WTC11 (cell line): ENCODE results near the gene TM9SF1. TPM values are rescaled to one million over a fixed set of nuclear protein-coding genes. Genes with fewer than 3 reads are reported as not detected.

Source experiments
- ATAC-seq: fragments of 200-7000 bp; cut with Tn5 transposase; 2 replicates; pipeline ENCODE4 v1.10.0; 2021; ENCODE audit warnings: mild to moderate bottlenecking, moderate library complexity
- CTCF ChIA-PET: fragments of 300-600 bp; sonication (Branson Sonifier 250); formaldehyde crosslinking; loops from one replicate; lab custom pipeline; 2021; ENCODE audit warnings: antibody characterized with exemption; lab: Charles Lee
- POLR2A ChIA-PET: fragments of 350-600 bp; sonication (Branson Sonifier 250); formaldehyde crosslinking; loops from one replicate; lab custom pipeline; 2021; ENCODE audit warnings: antibody characterized with exemption; lab: Charles Lee
- DNase-seq: peaks from one replicate; pipeline ENCODE4 v3.0.0; 2021; ENCODE audit warnings: low spot score
- H3K27ac Mint-ChIP-seq: 2 replicates; pipeline ENCODE4 v1.8.0; 2021; ENCODE audit warnings: mixed read lengths
- H3K27me3 Mint-ChIP-seq: 2 replicates; pipeline ENCODE4 v1.8.0; 2021; ENCODE audit warnings: low read depth, mild to moderate bottlenecking, moderate library complexity, mixed read lengths
- H3K36me3 Mint-ChIP-seq: 2 replicates; pipeline ENCODE4 v1.8.0; 2021; ENCODE audit warnings: mixed read lengths
- H3K4me1 Mint-ChIP-seq: 2 replicates; pipeline ENCODE4 v1.8.0; 2022; ENCODE audit warnings: mixed read lengths
- H3K4me3 Mint-ChIP-seq: 2 replicates; pipeline ENCODE4 v1.8.0; 2021; ENCODE audit warnings: mild to moderate bottlenecking, moderate library complexity, mixed read lengths
- H3K9me3 Mint-ChIP-seq: 2 replicates; pipeline ENCODE4 v1.8.0; 2021; ENCODE audit warnings: mixed read lengths
- ATF1 ChIP-seq: sonication (generic); formaldehyde crosslinking; IDR thresholded peaks from 2 replicates; pipeline ENCODE4 v1.8.1; 2023; ENCODE audit warnings: mild to moderate bottlenecking, moderate library complexity, missing genetic modification reagents
- CTCF ChIP-seq: fragments of 200-600 bp; IDR thresholded peaks from 2 replicates; pipeline ENCODE4 v1.8.0; 2022; ENCODE audit warnings: antibody characterized with exemption
- E2F1 ChIP-seq: sonication (generic); formaldehyde crosslinking; IDR thresholded peaks from 2 replicates; pipeline ENCODE4 v1.8.0; 2022; ENCODE audit warnings: mild to moderate bottlenecking, missing genetic modification reagents
- ETV6 ChIP-seq: sonication (generic); formaldehyde crosslinking; IDR thresholded peaks from 2 replicates; pipeline ENCODE4 v1.8.1; 2022; ENCODE audit warnings: mild to moderate bottlenecking, missing genetic modification reagents
- FOXP1 ChIP-seq: sonication (generic); formaldehyde crosslinking; IDR thresholded peaks from 2 replicates; pipeline ENCODE4 v1.8.0; 2022; ENCODE audit warnings: missing genetic modification reagents, mild to moderate bottlenecking, moderate library complexity, borderline replicate concordance
- GTF2I ChIP-seq: fragments of 250-450 bp; sonication (Bioruptor Pico); conservative IDR thresholded peaks from 2 replicates; pipeline ENCODE4 v1.4.0; 2021; ENCODE audit warnings: mild to moderate bottlenecking
- MXD4 ChIP-seq: fragments of 250-450 bp; sonication (Bioruptor Pico); IDR thresholded peaks from 2 replicates; pipeline ENCODE4 v1.8.0; 2021; ENCODE audit warnings: mild to moderate bottlenecking, moderate library complexity, borderline replicate concordance
- NFATC4 ChIP-seq: fragments of 250-450 bp; sonication (Bioruptor Pico); IDR thresholded peaks from 2 replicates; pipeline ENCODE4 v1.9.0; 2021; ENCODE audit warnings: mild to moderate bottlenecking
- NR1H2 ChIP-seq: sonication (generic); formaldehyde crosslinking; IDR thresholded peaks from 2 replicates; pipeline ENCODE4 v1.9.0; 2021; ENCODE audit warnings: mild to moderate bottlenecking, moderate library complexity, missing genetic modification reagents
- NR2C2 ChIP-seq: sonication (generic); formaldehyde crosslinking; IDR thresholded peaks from 2 replicates; pipeline ENCODE4 v1.8.0; 2022; ENCODE audit warnings: mild to moderate bottlenecking, missing genetic modification reagents
- NR3C1 ChIP-seq: sonication (generic); formaldehyde crosslinking; conservative IDR thresholded peaks from 2 replicates; pipeline ENCODE4 v1.8.1; 2023; ENCODE audit warnings: low read depth, mild to moderate bottlenecking, missing genetic modification reagents
- PREB ChIP-seq: sonication (generic); formaldehyde crosslinking; IDR thresholded peaks from 2 replicates; pipeline ENCODE4 v1.8.1; 2022; ENCODE audit warnings: mild to moderate bottlenecking, missing genetic modification reagents, moderate library complexity, borderline replicate concordance
- RELA ChIP-seq: sonication (generic); formaldehyde crosslinking; IDR thresholded peaks from 2 replicates; pipeline ENCODE4 v1.8.1; 2022; ENCODE audit warnings: missing genetic modification reagents, mild to moderate bottlenecking, borderline replicate concordance
- SP1 ChIP-seq: sonication (generic); formaldehyde crosslinking; conservative IDR thresholded peaks from 2 replicates; pipeline ENCODE4 v1.8.1; 2022; ENCODE audit warnings: missing genetic modification reagents
- TP53 ChIP-seq: sonication (generic); formaldehyde crosslinking; IDR thresholded peaks from 2 replicates; pipeline ENCODE4 v1.8.1; 2023; ENCODE audit warnings: mild to moderate bottlenecking, missing genetic modification reagents
- ZNF138 ChIP-seq: sonication (generic); formaldehyde crosslinking; conservative IDR thresholded peaks from 2 replicates; pipeline ENCODE4 v1.8.1; 2022; ENCODE audit warnings: mild to moderate bottlenecking, moderate library complexity, missing genetic modification reagents
- ZNF396 ChIP-seq: fragments of 250-450 bp; sonication (Bioruptor Pico); IDR thresholded peaks from 2 replicates; pipeline ENCODE4 v1.8.0; 2021; ENCODE audit warnings: mild to moderate bottlenecking, moderate library complexity, borderline replicate concordance
- total RNA-seq: library from RNA; stranded (reverse); gene quantifications from 3 replicates; pipeline ENCODE4 v1.2.3, GENCODE V29; 2021
- TF ChIP-seq, protein P1 (sequence below): sonication (generic); formaldehyde crosslinking; IDR thresholded peaks from 2 replicates; pipeline ENCODE4 v1.8.1; 2023; ENCODE audit warnings: mild to moderate bottlenecking, missing genetic modification reagents, moderate library complexity
- TF ChIP-seq, protein P2 (sequence below): sonication (generic); formaldehyde crosslinking; IDR thresholded peaks from 2 replicates; pipeline ENCODE4 v1.8.0; 2022; ENCODE audit warnings: missing genetic modification reagents
- TF ChIP-seq, protein P3 (sequence below): sonication (generic); formaldehyde crosslinking; IDR thresholded peaks from 2 replicates; pipeline ENCODE4 v1.8.1; 2022; ENCODE audit warnings: mild to moderate bottlenecking, moderate library complexity, missing genetic modification reagents

Gene TM9SF1
- total RNA-seq, 1 experiment from 2014 or later: 27.9 TPM

- H3K4me1 Mint-ChIP-seq: peaks cover 20% of the 10 kb centered on the region
- H3K27ac Mint-ChIP-seq: no peak overlapping the region
- ATAC-seq: no peak
- no peaks in the 10 kb centered on the region for H3K27me3 Mint-ChIP-seq
- H3K36me3 Mint-ChIP-seq: peaks cover 55% of the 10 kb centered on the region
- no peak overlapping the region for H3K4me3 Mint-ChIP-seq
- TF ChIP-seq NR3C1 (CRISPR knock-in tag) (no peak), ZNF396 (CRISPR knock-in tag) (no peak), NR1H2 (CRISPR knock-in tag) (no peak), SP1 (CRISPR knock-in tag) (no peak), TP53 (CRISPR knock-in tag) (no peak), ATF1 (CRISPR knock-in tag) (no peak), ZNF138 (no peak), RELA (CRISPR knock-in tag) (no peak), E2F1 (CRISPR knock-in tag) (no peak), PREB (CRISPR knock-in tag) (no peak), CTCF (no peak), NFATC4 (CRISPR knock-in tag) (no peak), ETV6 (CRISPR knock-in tag) (no peak), MXD4 (CRISPR knock-in tag) (no peak), FOXP1 (CRISPR knock-in tag) (no peak), GTF2I (CRISPR knock-in tag) (no peak), NR2C2 (CRISPR knock-in tag) (no peak)
- TF ChIP-seq, protein P1, sequence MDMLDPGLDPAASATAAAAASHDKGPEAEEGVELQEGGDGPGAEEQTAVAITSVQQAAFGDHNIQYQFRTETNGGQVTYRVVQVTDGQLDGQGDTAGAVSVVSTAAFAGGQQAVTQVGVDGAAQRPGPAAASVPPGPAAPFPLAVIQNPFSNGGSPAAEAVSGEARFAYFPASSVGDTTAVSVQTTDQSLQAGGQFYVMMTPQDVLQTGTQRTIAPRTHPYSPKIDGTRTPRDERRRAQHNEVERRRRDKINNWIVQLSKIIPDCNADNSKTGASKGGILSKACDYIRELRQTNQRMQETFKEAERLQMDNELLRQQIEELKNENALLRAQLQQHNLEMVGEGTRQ: no peak
- TF ChIP-seq, protein P2, sequence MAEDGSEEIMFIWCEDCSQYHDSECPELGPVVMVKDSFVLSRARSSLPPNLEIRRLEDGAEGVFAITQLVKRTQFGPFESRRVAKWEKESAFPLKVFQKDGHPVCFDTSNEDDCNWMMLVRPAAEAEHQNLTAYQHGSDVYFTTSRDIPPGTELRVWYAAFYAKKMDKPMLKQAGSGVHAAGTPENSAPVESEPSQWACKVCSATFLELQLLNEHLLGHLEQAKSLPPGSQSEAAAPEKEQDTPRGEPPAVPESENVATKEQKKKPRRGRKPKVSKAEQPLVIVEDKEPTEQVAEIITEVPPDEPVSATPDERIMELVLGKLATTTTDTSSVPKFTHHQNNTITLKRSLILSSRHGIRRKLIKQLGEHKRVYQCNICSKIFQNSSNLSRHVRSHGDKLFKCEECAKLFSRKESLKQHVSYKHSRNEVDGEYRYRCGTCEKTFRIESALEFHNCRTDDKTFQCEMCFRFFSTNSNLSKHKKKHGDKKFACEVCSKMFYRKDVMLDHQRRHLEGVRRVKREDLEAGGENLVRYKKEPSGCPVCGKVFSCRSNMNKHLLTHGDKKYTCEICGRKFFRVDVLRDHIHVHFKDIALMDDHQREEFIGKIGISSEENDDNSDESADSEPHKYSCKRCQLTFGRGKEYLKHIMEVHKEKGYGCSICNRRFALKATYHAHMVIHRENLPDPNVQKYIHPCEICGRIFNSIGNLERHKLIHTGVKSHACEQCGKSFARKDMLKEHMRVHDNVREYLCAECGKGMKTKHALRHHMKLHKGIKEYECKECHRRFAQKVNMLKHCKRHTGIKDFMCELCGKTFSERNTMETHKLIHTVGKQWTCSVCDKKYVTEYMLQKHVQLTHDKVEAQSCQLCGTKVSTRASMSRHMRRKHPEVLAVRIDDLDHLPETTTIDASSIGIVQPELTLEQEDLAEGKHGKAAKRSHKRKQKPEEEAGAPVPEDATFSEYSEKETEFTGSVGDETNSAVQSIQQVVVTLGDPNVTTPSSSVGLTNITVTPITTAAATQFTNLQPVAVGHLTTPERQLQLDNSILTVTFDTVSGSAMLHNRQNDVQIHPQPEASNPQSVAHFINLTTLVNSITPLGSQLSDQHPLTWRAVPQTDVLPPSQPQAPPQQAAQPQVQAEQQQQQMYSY (CRISPR knock-in tag): no peak
- TF ChIP-seq, protein P3, sequence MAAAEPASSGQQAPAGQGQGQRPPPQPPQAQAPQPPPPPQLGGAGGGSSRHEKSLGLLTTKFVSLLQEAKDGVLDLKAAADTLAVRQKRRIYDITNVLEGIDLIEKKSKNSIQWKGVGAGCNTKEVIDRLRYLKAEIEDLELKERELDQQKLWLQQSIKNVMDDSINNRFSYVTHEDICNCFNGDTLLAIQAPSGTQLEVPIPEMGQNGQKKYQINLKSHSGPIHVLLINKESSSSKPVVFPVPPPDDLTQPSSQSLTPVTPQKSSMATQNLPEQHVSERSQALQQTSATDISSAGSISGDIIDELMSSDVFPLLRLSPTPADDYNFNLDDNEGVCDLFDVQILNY (CRISPR knock-in tag): no peak
- no peaks in the 10 kb centered on the region for H3K9me3 Mint-ChIP-seq
- POLR2A ChIA-PET: no interaction called here
- CTCF ChIA-PET: no interaction called here
- no peak for DNase-seq
Observed at GRCh38 chr14:24236689-24237462, 41.6 kb upstream of the TM9SF1 start.
